ENCODE results near the gene SHLD1.

Gene SHLD1

GRCh38 chr20:5840411-5841002 lies 90.3 kb downstream of the SHLD1 start:
- DNase-seq (ENCODE audit: low read depth, low spot score), result no peak
- CTCF ChIA-PET, result no interaction called here
- POLR2A ChIA-PET, result no interaction called here
- no peak overlapping the region for H3K4me3 ChIP-seq (ENCODE audit: low read depth, low read length)
- no peak for TF ChIP-seq CTCF (IDR thresholded peaks at IDR 0.05; ENCODE audit: insufficient read depth, low read length, missing control alignments)

- no peak overlapping the region for H3K4me3 ChIP-seq (ENCODE audit: low read depth, low read length)
- ChIA-PET POLR2A (interaction anchor here (0.7 kb wide), 1 partner anchor 57 kb away, joined by 3 read pairs; no protein-coding TSS in a partner anchor), CTCF (no interaction called here)
- TF ChIP-seq CTCF (IDR thresholded peaks at IDR 0.05; ENCODE audit: insufficient read depth, low read length, missing control alignments), result no peak
- no peak for DNase-seq (ENCODE audit: low read depth, low spot score)
Observed at GRCh38 chr20:5841522-5841921, 91.3 kb downstream of the SHLD1 start.

GRCh38 chr20:5842465-5842864 lies 92.3 kb downstream of the SHLD1 start:
- CTCF ChIA-PET, result interaction anchor here (0.6 kb wide), 1 partner anchor 35 kb away, joined by 3 read pairs; no protein-coding TSS in a partner anchor

GRCh38 chr20:5843054-5843592 lies 92.9 kb downstream of the SHLD1 start:
- no peak for DNase-seq (ENCODE audit: low read depth, low spot score)
- ChIA-PET CTCF (interaction anchor here (0.6 to 0.8 kb wide), 2 partner anchors 24 to 34 kb away, joined by 3 read pairs; no protein-coding TSS in a partner anchor), POLR2A (no interaction called here)
- no peak for TF ChIP-seq CTCF (IDR thresholded peaks at IDR 0.05; ENCODE audit: insufficient read depth, low read length, missing control alignments)
- no peak overlapping the region for H3K4me3 ChIP-seq (ENCODE audit: low read depth, low read length)

More at GRCh38 chr20:5842465-5842864, 92.3 kb downstream of the SHLD1 start:
- TF ChIP-seq CTCF (IDR thresholded peaks at IDR 0.05; ENCODE audit: insufficient read depth, low read length, missing control alignments), result no peak
- no peak for DNase-seq (ENCODE audit: low read depth, low spot score)
- POLR2A ChIA-PET, result no interaction called here
- H3K4me3 ChIP-seq (ENCODE audit: low read depth, low read length), result no peak overlapping the region

- ChIA-PET CTCF (no interaction called here), POLR2A (no interaction called here)
- DNase-seq (ENCODE audit: low read depth, low spot score), result no peak
- TF ChIP-seq CTCF (IDR thresholded peaks at IDR 0.05; ENCODE audit: insufficient read depth, low read length, missing control alignments), result no peak
- no peak overlapping the region for H3K4me3 ChIP-seq (ENCODE audit: low read depth, low read length)
Observed at GRCh38 chr20:5844063-5844681, 94.0 kb downstream of the SHLD1 start.

Measured in AG04449 (cell line).